Myocyte (in vitro differentiated cells): ENCODE data around the gene CCL28. TPM values are rescaled to one million over a fixed set of nuclear protein-coding genes. Genes with fewer than 3 reads are reported as not detected.

ENCODE experiments used
- DNase-seq: peaks from one replicate; pipeline ENCODE4 v3.0.0-alpha.2; 2012; ENCODE audit warnings: low read depth
- total RNA-seq: library from RNA; depleted of rRNA; stranded (reverse); fragments of >200 nt; gene quantifications from 2 replicates; pipeline ENCODE4 v1.2.3, GENCODE V29; 2014

CCL28 gene
- total RNA-seq, 1 donor from 2014 or later = 0.43 TPM

DNA sequence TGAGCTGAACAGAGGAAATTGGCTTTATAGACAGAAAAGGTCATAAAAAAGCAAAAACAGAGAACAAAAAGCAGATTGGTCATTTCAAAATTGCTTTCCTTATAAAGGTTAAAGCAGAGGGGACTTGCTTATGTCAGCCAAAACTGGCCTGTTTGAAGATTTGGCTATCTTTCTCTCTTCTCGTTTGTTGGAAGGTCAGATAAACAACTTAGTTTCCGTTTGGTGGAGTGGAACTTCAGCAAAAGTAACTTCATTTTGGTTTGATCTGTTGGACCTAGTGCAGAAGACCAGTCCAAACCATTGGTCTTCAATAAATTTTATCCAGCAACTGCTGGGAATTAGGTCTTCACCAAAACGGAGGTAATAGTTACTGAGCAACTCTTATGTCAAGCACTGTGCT, 53.9 kb downstream of the CCL28 start:
- no peak for DNase-seq

DNA sequence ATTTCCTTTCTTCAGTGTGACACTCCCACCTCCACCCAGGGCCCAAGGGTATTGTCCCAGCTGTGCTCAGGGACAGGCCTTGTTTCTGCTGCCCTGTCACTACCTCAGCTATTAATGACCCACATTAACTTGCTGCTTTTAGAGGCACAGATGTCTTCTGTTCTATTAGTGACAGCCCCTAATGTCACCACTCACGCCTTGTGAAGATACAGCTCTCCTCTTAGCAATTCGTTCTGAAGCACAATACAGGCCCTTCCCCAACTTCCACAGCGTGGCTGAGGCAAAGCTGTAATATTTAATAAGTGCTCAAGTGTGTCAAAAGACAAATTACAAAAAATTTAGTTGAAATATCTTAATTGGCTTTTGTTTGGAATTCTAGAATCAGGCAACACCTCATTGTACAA, 54.3 kb downstream of the CCL28 start:
- DNase-seq = no peak

DNA sequence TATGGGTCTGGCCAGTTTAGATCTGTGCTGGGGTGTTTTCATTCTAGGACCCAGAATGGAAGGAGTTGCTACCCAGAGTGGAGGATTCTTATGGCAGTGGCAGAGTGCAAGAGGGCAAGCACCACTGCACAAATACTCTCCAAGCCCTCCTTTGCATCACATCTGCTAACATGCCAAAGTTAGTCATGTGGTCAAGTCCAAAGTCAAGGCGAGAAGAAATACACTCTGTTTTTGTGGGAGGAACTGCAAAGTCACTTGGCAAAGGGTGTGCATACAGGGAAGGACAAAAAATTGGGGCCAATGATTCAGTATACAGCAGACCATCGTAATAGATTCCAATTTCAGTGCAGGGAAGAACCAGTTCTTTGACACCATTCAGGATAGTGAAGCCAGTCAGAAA, 55.1 kb downstream of the CCL28 start:
- DNase-seq = no peak

DNA sequence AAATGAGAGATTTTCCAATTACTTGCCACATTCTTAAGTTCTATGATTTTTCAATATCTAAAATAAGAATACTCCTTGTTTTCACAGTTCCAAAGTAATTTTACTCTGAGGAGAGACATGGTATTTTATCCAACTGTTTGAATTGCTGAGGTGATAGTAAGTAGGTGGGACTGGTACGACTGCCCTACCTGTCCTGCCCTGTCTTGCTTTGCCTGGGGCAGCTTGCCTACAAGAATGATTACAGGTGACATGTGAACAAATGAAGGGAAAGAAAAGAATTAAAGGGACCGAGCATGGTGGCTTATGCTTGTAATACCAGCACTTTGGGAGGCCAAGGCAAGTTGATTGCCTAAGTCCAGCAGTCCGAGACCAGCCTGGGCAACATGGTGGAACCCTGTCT, 57.4 kb downstream of the CCL28 start:
- no peak for DNase-seq

DNA sequence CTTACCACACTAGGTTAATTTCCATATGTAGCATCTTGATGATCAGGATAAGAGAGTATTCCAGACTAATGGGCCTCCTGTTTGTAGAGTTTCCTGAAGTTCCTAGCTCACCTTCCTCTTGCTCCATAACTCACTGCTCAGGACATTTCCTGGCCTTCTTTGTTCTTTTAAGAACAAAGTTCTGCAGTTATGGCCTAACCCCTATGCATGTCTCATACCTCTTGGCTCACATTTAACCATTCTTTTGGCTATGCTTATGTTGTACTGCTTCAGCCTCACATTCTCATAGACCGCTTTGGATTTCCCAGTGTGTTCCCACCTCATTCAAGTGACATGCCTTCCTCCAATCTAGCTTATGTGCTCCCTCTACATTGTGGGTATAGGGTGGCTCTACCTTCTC, 58.5 kb downstream of the CCL28 start:
- no peak for DNase-seq

DNA sequence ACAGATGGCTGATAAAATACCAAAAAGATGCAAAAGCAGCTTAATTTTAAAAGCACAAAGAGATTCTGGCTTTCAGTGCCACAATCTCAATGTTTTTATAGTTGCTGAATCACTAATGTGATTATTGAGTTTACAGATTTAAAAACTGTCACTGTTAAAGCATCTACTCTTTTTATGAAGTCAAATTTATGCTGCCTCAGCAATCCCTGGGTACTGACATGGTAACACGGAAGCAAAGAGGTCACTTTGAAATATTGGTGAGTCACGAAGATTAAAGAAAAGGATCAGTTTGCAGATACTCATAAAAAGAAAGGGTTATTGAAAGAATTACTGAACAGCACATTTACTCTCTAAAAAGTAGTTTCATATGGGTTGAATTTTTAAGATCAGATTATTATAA, 59.3 kb downstream of the CCL28 start:
- DNase-seq = no peak

DNA sequence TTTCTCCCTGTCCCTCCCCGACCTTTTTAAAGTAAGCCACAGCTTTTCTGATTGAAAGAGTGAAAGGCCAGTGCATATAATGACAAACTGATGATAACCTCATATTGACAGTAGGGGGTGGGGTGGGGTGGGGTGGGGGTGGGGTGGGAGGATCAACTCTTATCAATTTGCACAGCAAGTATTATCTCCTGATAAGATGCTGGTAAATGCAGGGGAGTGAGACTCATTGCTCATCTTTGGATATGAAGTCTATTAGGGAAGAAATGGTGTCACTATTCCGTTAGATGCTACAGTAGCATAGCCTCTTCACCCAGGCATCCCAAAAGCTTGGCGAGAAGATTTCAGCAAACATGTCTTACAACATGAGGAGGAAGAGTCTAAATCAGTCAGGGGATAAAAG, 60.1 kb downstream of the CCL28 start:
- DNase-seq = no peak

DNA sequence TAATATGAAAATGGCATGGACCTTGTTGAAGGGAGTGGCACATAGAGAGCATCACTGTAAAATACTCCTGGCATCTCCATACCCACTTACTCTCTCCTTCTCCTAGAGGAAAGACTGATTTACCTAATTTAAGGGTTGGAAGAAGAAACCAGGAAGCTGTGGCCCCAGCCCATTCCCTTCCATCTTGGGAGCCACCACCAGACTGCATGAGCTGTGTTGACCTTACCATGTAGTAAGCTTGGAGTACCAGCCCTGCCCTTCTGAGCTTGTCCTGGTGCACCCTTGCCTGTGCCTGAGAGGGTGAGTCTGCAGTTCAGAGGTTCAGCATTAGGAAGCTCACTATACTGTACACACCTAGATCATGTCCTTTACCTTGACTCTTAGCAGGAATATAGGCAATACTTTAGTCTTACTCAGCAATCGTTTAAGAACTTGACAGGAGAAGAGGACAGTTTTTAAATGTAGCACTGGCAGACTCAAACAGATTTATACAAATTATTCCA, 63.3 kb downstream of the CCL28 start:
- no peak for DNase-seq

DNA sequence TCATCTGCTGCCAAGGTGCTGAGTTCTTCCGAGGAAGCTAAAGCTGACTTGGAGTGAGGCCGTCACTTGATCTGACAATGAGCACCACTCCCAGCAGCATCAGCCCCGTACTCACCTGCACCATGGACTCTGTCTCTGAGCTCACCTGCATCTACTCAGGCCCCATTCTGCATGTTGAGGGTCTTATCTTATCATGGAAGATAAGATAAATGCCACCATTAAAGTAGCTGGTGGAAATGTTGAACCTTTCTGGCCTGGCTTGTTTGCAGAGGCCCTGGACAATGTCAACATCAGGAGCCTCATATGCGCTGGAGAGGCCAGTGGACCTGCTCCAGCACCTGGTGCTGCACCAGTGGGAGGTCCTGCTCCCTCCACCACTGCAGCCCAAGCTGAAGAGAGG, 64.0 kb downstream of the CCL28 start:
- no peak for DNase-seq

DNA sequence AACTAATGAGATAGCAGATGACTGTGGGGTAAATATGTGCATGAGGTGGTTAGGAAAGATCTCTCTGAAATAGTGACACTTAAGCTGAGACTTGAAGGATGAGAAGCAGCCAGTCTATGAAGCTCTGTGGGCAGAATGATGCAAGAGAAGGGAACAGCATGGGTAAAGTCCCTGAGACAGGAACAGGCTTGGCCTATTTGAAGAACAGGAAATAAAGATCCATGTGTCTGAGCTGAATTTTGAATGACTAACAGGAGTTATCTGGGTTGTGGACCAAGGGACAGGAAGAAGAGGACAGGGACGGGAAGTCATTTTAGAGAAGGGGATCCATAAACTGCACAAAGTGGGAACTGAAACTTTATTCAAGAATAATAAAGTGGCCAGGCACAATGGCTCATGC, 73.3 kb downstream of the CCL28 start:
- no peak for DNase-seq

DNA sequence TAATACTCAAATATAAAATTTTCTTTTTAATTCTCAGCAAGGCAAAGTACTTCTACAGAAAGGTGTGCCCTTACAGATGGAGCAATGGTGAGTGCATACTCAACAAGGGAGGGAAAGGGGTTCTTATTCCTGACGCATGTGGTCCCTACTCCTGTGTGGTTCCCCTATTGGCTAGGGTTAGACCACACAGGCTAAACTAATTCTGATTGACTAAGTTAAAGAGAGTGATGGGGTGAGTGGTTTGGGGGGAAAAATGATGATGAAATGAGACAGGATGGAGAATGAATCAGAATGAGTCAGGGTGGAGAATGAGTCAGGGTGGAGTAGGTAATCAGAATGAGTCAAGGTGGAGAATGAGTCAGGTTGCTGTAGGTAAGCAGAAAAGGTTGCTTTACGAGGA, 76.0 kb downstream of the CCL28 start:
- DNase-seq = no peak

DNA sequence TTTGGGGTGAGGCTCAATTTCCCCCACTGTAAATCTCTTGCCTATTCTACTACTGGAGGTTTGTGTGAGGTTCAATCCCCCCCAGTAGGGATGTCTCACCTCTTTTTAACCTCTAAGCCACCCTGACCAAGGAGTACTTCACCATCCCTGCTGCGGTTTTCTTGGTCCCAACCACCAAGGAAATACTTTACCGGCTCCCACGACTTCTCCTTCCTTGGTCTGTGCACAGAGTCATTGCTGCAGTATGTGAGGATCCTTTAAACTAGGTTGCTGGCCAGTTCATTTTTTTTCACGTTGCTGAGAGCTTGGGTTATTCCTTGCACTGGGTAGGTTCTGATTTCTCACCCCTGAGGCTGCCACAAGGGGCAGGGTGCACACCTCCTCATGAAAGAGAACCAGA, 76.5 kb downstream of the CCL28 start:
- DNase-seq = no peak

DNA sequence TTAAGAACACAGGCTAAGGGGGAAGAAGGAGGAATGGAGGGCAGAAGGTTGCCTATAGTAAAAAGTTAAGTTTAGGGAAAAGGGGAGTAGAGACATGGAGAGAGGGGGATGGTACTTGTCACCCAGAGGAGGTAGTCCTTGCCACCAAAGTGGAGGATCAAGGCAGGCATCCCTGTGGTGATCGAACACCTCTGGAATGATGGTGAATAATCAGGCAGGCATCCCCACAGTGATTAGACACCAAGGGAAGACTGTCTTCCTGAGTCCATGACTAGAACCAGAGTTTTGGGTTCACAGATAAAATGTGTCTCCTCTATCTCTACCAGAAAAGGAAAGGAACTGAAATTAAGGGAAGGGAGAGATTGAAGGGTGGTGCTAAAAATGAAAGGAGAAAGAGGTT, 79.8 kb downstream of the CCL28 start:
- DNase-seq = no peak

Other genes starting within 250 kb of the CCL28 start
- gene NIM1K, start 220.2 kb downstream of the CCL28 start, total RNA-seq = 0.21 and 0.35 TPM in 2 replicates
- 51.9 and 101 TPM in 2 replicates for gene HMGCS1, start 99.0 kb downstream of the CCL28 start, total RNA-seq
- 23.8 and 35.8 TPM in 2 replicates for gene TMEM267, start 71.5 kb upstream of the CCL28 start, total RNA-seq
- gene C5orf34, start 102.8 kb upstream of the CCL28 start, total RNA-seq = 2.0 and 3.6 TPM in 2 replicates
- 131 and 141 TPM in 2 replicates for gene PAIP1, start 144.7 kb upstream of the CCL28 start, total RNA-seq
- 170 and 190 TPM in 2 replicates for gene NNT, start 190.8 kb upstream of the CCL28 start, total RNA-seq